Activated naive CD4-positive, alpha-beta T cell treated with anti-CD3 and anti-CD28 coated beads, Interleukin-2, amount 50 U/mL, for 16 hours (primary cell): ENCODE measurements around the gene DGCR2.
"Not testable (repeated sequence)": the region's sequence is repeated elsewhere in the genome, so short reads cannot be mapped to it uniquely, and the experiment has no call there.

Experiments
- DNase-seq: peaks from one replicate; pipeline ENCODE4 v3.0.0-alpha.2; 2020

The DGCR2 gene

DNA sequence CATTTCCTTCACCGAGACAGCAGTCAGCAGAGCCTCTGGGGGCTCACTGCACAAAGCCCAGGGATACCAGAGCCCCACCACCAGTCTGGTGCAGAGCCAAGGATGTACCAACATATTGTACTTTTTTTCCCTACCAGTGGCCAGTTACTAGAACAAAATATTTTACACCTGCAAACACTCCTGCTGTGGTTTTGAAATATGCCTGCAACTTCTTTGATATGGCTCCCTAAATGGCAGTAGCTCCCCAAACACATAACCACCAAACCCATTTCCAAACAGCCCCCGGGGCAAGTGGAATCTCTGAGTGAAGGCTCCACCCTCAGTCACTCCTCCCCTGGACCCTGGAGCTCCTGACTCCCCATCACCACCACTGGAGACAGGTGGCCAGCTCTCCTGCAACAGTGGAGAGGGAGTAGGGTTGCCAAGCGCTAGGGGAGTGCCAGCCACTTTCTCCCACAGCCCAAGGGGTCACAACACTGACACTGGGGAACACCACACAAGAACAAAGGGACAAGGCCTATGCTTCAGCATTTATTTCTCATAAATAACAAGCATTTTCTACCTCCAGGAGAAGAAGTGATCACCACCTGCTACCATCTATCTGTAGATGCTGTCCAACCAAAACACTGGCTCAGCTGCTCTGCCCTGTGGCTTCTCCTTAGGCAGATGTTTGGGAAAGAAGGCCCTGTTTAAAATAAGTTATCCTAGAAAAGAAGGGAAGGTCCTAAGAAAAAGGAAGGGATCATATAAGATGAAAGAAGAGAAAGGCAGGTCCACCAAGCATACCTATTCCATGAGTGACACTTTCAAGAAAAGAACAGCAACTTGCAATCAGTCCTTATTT lies 15.1 kb downstream of the DGCR2 start:
- no peak for DNase-seq

DNA sequence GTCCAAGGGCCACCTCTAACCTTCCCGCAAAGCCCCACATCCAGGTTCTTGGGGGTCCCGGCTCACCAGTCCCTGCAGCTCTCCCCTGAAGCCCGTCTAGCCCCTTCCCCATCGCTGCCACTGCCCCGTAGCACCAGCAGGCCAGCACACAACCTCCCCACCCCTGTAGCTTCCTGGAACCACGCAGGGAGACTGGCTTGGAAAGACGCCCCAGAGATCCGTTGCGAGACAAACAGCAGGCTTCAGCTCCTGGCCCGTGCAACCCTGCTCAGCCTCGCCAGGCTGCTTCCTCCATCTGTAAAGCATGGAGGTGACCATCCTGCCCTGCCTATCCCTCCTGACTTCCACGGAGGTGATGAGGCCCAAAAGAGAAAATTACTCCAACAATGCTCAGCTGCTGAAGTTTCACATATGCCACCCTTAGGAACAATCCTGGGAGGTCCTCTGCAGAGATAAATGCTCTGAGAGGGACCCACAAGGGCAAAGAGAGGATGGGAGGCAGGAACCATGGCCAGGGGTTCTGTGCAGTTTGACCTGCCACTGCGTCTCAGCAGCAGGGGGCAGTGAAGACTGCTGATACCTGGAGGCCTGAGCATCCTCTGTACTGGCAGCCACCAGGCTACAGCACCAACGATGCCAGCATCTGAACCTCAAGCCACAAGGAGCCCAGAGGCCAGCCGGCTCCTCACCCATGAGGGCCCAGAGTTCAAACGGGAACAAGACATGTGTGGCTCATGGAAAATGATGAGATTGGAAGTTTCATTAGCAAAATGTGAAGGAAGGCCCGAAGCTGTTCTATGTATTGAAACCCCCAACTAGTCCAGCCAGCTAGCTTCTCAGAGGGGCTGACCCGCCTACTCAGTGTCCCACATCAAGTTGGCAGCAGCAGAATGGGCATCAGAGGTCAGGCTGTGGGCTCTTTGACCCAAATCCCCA lies 16.1 kb downstream of the DGCR2 start:
- DNase-seq: peak; percentile 58

DNA sequence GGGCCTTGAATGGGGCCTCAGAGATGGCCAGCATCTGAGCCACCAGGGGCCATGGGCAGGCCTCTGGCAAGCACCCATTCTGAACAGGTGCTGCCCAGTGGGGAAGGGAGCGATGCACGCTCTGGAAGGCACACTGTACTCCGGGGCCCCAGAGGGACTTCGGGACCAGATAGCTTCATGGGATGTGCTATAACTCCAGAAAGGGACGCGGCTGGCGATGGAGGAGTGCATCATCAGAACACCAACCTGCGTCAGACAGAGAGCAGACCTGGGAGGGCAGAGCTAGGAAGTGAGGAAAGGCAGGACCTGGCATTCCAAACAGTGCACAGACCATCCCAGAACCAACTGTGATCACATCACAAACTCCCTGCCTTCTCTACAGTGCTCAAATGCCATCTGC lies 16.8 kb downstream of the DGCR2 start:
- no peak for DNase-seq

DNA sequence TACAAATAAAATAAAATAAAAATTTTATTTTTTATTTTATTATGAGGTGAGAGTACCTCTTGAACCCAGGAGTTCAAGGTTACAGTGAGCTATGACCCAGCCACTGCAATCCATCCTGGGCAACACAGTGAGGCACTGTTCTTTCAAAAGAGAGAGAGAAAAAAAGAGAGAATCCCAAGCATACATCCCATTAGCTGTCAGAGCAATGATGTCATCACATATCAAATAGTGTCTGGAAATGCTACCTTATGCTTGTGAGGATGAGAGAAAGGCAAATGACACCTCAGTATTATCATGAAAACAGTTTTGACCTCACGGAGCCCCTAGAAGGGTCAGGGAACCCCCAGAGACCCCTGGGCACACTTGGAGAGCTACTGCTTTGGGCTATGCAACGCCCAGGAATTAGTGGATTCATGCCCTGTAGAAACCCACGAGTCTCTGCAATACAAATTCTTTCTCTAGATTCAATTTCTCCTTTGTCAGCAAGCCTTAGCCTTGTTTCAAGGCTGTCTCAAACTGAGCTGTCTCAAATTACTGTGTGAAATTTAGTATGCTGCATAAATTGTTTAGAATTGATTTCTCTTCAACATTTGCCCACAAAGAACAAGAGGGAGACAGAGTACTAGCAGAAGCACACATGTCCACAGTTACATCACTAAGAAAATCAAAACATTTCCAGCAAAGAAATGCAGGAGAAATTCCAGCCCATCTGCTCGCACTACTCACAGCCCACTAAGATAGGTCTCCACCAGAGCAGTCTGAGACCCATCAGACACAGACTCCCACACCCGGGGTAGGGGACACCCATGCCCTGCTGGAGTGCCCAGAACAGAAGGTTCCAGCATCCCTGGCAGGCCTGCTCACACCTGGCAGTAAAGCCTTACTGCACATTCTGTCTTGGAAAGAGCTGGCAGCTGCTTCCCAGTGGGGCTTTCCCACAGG lies 18.1 kb downstream of the DGCR2 start:
- DNase-seq: no peak

DNA sequence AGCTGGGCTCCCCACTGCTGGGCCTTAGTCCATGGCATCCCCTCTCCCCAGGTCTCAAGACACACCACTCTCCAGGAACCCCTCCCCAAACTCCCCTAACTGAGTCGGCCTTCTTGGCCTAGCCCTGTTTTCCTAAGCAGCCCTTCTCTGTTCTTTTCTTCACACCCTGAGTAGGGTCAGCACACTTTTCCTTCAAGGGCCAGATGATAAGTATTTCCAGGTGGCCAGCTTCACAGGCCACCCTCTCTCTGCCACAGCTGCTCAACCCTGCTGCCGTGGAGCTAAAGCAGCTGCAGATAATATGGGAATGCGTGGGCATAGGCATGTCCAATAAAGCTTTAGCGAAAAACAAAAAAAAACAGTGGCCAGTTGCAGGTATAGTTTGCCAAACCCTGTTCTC lies 24.1 kb downstream of the DGCR2 start:
- DNase-seq: no peak

DNA sequence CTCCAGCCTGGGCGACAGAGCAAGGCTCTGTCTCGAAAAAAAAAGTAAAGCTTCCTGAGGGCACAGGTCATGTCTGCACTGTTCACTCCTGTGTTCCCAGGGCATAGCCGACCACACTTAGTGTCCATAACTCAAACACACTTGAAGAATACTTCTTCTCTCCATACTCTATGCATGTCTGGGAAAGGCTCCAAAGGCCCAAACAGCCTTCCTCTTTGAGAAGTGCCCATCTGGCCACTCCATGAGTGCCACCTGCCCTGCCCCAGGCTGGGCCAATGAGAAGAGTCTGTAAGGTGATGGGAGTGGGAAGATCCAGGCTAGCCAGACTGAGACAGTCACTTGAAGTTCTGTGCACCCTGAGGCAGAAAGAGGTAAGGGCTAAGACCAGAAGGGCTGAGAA lies 24.7 kb downstream of the DGCR2 start:
- no peak for DNase-seq

DNA sequence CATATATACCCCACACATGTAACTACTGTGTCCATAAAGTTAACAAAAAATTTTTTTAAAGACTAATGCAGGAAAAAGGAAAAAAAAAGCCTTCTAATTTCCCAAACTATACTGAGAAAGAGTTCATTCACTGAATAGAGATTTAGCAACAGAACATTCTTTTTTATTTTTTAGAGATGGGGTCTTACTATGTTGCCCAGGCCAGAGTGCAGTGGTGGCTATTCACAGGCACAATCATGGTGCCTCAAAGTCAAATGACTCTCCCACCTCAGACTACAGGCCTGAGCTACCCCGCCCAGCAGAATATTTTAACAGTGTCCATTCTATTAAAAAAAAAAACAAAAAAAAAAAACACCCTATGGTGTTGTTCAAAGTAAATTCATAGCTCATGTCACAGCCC lies 25.7 kb downstream of the DGCR2 start:
- DNase-seq: no peak

DNA sequence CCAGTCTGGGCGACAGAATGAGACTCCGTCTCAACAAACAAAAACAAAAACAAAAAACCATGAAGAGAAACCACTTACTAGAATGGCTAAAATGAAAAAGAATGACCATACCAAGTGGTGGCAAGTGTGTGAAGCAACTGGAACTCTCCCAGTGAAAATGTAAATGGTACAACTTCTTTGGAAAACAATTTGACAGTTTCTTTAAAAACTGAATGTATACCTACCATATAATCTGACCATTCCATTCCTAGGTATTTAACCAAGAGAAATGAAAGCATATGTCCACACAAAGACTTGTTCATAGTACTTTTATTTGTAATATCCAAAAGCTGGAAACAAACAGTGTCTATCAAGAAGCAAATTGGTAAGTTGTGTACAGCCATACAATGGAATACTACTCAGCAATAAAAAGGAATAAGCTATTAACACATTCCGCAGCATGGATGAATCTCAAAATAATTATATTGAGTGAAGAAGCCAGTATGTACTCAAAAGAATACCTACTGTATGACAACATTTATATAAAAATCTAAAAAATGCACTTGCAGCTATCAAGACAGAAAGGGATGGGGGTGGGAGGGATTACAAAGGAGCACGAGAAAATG lies 27.7 kb downstream of the DGCR2 start:
- no peak for DNase-seq

DNA sequence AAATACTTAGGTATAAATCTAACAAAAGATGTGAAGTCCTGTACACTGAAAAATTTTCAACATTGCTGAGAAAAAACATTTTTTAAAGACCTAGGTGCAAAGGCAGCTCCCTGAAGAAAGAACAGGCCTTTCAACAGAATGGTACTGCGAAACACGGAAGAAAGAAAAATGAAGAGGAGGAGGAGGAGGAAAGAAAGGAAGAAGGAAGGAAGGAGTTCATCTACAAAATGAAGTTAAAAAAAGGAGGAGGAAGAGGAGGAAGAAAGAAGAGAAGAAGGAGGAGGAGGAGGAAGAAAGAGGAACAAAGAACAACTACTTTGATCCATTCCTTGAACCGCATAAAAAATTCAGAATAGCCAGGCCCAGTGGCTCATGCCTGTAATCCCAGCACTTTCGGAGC lies 29.5 kb downstream of the DGCR2 start:
- DNase-seq: no peak

DNA sequence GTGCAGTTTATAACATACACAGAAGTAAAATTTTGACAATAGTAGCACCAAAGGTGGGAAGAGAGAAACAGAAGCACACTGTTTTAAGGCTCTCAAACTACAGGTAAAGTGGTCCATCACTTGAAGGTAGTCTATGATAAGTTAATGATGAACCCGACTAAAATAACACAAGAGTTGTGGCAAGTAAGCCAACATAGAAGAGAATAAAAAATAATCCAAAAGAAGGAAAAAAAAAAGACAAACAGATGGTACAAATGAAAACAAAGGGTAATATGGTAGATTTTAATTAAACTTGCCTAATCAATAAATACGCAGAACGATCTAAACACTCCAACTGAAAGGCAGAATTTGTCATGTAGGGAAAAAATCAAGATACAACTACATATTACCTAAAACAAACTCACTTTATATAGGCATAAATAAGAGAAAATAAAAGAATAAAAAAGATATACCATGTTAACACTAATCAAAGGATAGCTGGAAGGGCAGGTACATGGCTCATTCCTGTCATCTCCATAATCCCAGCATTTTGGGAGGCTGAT lies 31.6 kb downstream of the DGCR2 start:
- DNase-seq: no peak

DNA sequence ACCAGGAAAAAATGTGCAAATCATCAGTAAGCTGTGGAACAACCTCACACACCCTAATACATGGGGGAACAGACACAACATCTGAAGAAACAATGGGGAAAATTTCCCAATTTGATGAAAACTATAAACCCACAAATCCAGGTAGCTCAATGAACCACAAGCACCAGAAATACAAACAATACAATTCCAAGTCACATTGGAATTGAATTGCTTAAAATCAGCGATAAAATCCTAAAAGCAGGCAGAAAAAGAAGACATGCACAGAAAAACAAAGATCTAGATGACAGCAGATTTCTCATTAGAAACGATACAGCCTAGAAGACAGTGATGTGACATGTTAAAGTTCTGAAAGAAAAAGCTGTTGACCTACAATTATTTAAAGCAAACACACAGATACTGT lies 32.0 kb downstream of the DGCR2 start:
- no peak for DNase-seq

DNA sequence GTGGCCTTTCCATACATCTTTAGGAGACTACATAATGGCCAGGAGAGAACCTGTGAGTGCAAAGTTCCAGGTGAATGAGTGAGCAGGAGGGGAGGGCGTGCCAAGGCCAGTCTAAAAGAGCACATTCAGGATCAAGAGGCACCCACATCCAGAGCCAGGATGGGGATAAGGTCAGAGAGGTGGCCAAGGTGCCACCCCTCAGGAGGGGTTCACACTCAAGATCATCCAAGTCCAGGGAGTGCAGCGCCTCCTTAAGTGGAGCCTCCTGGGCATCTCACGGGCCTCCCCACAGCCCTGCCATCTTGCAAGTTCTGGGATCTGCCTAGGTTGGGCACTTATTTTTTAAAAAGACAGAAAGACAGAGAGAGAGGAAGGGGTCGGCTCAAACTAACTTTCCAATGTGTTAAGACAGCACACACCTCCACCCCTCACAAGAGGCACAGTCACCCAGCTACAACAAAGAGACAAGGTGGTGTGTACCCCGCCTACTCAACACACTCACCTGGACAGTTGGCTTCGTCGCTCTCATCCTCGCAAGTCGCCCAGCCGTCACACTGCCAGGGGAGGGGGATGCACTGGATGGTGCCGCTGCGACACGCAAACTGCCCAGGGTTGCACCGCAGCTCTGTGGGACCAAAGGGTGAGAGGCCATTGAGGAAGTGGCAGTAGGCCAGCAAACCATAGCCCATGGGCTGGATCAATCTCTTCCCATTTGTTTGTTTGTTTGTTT lies 33.2 kb downstream of the DGCR2 start:
- DNase-seq: no peak

DNA sequence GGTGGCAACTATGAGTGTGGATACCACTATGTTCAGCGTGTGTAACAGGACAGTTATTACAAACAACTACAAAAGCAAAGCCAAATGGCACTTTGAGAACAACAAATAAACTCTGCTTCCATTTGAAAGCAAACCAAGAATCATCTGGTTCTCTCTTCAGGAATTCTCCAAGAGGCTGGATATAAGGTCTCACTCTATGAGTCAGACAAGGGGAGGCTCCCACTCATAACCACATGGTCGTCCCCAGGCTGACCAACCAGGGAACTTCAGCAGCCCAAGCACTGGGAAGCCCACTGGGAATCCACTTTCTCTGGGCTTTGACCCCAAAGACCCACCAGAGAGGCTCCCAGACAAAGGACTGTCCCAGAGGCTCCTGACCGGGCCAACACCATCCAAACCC lies 35.3 kb downstream of the DGCR2 start:
- DNase-seq: no peak

DNA sequence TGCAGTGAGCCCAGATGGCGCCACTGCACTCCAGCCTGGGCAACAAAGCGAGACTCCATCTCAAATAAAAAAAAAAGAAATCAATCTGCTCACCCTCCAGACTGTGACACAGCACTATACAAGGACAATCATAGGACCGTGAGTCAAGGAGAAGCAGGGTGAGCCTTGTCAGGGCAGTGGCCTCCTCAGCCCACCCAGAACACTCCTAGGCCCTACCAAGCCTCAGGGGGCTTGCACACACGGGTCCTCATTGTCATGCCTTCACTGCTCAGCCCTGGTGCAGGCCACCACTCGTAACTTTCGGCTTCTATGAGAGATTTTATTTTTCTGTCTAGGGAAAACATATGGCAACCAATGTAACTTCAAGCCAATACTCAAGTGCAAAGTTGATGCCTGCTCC lies 35.8 kb downstream of the DGCR2 start:
- DNase-seq: no peak

DNA sequence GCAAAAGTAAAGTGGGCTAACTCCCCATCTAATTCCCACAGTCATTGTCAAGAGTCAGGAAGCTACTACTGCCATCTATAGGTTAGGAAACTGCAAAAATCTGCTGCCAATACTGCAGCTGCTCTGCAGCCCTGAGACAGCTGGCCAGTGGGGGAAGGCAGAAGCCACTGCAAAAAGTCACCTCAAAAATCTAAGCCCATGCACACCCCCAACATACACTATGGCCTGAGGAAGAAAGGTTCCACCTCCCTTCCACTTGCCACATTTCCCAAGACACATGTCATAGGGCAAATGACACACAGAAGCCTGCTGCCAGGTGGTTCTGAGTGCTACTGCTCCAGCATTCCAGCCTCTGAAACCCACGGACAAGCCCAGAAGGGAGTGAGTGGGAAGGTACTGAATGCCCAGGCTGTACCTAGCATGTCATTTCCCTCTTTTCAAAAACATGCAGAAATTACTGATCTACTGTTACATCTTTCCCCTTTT lies 36.9 kb downstream of the DGCR2 start:
- no peak for DNase-seq

DNA sequence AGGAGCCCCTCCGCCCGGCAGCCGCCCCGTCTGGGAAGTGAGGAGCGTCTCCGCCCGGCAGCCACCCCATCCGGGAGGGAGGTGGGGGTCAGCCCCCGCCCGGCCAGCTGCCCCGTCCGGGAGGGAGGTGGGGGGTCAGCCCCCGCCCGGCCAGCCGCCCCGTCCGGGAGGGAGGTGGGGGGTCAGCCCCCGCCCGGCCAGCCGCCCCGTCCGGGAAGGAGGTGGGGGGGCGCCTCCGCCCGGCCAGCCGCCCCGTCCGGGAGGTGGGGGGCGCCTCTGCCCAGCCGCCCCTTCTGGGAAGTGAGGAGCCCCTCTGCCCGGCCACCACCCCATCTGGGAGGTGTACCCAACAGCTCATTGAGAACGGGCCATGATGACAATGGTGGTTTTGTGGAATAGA lies 37.6 kb downstream of the DGCR2 start:
- DNase-seq: not testable (repeated sequence)

DNA sequence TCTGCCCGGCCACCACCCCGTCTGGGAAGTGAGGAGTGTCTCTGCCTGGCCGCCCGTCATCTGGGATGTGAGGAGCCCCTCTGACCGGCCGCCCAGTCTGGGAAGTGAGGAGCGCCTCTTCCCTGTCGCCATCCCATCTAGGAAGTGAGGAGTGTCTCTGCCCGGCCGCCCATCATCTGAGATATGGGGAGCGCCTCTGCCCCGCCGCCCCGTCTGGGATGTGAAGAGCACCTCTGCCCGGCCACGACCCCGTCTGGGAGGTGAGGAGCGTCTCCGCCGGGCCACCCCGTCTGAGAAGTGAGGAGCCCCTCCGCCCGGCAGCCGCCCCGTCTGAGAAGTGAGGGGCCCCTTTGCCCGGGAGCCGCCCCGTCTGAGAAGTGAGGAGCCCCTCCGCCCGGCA lies 38.1 kb downstream of the DGCR2 start:
- not testable (repeated sequence) for DNase-seq

DNA sequence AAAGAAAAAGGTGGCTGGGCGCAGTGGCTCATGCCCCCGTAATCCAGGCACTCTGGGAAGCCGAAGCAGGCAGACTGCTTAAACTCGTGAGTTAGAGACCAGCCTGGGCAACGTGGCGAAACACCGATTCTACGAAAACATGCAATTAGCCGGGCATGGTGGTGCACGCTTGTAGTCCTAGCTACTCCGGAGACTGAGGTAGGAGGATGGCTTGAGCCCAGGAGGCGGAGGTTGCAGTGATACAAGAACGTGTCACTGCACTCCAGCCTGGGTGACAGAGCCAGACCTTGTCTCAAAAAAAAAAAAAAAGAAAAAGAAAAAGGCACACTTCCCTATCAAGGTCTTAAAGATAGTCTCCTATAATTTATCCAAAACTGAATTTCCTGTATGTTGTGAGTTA lies 39.4 kb downstream of the DGCR2 start:
- DNase-seq: no peak

DNA sequence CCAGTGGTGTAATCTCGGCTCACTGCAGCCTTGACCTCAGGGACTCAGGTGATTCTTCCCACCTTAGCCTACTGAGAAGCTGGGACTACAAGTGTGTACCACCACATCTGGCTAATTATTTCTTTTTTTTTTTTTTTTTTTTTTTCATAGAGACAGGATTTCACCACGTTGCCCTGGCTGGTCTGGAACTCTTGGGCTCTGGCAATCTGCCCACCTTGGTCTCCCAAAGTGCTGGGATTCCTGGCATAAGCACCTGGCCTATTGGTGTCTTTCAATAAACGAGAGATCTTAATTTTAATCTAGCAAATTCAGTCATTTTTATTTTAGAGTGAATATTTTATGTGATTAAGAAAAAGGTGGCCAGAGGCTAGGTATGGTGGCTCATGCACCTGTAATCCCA lies 40.1 kb downstream of the DGCR2 start:
- DNase-seq: no peak

DNA sequence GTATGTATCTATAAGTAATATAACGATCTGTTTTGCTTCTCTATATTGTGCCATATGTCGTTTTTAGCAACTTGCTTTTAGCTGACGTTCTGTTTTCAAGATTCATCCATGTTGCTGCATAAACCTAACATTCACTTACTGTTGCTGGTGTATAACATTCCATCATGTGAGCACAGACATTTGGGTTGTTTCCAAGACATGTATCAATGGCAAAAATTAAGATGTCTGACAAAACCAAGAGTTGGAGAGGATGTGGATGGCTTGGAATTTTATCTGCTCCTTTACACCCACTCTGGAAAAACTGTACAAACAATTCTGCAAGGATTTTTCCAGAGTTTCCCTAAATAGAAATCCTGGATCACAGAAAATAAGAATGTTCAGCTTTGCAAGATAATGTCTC lies 40.9 kb downstream of the DGCR2 start:
- no peak for DNase-seq

DNA sequence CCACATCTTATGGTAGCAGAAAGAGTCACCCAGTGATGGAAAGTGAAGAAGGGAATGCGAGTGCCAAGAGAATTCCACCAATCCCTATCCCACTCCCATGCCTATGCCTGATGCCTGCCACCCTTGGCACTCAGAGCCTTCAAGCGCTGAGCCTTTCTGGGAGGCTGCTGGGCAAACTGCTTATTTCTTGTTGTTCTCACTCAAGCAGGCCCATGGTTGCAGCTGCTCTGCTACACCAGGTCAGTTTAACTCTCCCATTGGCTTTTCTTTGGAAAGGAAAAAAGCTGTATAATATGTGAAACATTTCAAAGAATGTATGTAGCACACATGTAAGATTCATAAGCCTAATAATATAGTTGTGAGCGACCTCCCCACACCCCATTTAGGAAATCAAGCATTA lies 41.4 kb downstream of the DGCR2 start:
- no peak for DNase-seq
